HG03442 (cell line): ENCODE data around the gene TBC1D30.
"Not testable (repeated sequence)": the region's sequence is repeated elsewhere in the genome, so short reads cannot be mapped to it uniquely, and the experiment has no call there.

Experiments used
- ATAC-seq: cut with Tn5 transposase; IDR thresholded peaks from one replicate; pipeline ENCODE4 v1.9.1; 2021; ENCODE audit warnings: mild to moderate bottlenecking, moderate library complexity; ENCODE audit not compliant: unreplicated experiment

The TBC1D30 gene, protein sequence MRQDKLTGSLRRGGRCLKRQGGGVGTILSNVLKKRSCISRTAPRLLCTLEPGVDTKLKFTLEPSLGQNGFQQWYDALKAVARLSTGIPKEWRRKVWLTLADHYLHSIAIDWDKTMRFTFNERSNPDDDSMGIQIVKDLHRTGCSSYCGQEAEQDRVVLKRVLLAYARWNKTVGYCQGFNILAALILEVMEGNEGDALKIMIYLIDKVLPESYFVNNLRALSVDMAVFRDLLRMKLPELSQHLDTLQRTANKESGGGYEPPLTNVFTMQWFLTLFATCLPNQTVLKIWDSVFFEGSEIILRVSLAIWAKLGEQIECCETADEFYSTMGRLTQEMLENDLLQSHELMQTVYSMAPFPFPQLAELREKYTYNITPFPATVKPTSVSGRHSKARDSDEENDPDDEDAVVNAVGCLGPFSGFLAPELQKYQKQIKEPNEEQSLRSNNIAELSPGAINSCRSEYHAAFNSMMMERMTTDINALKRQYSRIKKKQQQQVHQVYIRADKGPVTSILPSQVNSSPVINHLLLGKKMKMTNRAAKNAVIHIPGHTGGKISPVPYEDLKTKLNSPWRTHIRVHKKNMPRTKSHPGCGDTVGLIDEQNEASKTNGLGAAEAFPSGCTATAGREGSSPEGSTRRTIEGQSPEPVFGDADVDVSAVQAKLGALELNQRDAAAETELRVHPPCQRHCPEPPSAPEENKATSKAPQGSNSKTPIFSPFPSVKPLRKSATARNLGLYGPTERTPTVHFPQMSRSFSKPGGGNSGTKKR

GRCh38 chr12:64824500-64825142, at the start of gene TBC1D30:
Gene TBC1D30, plus strand, starts transcription at chr12:64824647. Its CDS starts 233 bp downstream, at chr12:64824880.
- peak; percentile 57 for ATAC-seq

DNA sequence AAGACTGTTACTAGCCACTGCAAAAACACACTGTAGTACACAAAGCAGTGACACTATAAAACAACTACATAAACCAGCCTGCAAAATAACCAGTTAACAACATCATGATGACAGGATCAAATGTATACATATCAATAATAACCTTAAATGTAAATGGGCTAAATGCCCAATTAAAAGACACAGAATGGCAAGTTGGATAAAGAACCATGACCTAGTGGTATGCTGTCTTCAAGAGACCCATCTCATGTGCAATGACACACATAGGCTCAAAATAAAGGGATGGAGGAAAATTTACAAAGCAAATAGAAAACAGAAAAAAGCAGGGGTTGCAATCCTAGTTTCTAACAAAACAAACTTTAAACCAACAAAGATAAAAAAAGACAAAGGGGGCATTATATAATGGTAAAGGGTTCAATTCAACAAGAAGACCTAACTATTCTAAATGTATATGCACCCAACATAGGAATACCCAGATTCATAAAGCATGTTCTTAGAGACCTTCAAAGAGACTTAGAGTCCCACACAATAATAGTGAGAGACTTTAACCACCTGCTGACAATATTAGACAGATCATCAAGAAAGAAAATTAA, 49.2 kb upstream of the TBC1D30 start:
- not testable (repeated sequence) for ATAC-seq

GRCh38 chr12:64779354-64779974, 45.0 kb upstream of the TBC1D30 start:
- ATAC-seq: no peak

DNA sequence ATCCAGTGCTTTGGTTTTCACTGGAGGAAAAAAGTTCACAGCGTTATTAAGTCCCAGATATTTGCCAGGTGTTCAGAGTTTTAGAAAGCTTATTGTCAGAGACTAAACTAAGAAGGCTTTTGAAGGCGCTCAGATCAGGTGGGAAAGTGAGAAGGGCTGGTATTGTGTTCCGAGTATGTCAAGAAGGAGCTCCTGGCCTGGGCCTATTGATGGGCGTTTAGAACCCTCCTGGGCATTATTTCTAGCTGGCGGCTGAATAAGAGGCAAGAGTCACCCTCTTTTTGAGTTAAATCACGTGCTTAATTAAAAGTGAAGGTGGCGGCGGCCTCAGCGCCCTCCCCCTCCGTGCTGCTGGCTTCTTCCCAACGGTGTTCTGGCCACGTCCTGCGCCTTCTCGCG, 44.3 kb upstream of the TBC1D30 start:
- no peak for ATAC-seq

DNA sequence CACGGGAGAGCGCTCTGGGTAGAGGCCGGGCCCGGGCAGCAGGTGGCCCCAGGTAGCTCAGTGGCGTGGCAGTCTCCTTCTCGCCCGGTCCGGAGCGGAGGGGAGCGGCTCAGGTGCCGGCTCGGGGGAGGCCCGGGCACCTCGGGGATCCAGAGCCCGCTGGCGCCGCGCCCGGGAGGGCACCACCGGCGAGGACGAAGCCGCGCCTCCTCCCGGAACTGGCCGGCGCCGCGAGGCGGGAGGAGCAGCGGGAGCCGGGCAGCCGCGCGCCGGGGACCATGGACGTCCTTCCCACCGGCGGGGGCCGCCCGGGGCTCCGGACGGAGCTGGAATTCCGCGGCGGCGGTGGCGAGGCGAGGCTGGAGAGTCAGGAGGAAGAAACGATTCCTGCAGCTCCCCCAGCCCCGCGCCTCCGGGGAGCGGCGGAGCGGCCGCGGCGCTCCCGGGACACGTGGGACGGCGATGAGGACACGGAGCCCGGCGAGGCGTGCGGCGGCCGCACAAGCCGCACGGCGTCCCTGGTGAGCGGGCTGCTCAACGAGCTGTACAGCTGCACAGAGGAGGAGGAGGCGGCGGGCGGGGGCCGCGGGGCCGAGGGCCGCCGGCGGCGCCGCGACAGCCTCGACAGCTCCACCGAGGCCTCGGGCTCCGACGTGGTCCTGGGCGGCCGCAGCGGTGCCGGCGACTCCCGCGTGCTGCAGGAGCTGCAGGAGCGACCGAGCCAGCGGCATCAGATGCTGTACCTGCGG, 43.7 kb upstream of the TBC1D30 start:
- ATAC-seq: peak; percentile 50

- peak; percentile 13 for ATAC-seq
Measured at GRCh38 chr12:64781280-64782190, 42.9 kb upstream of the TBC1D30 start.

DNA sequence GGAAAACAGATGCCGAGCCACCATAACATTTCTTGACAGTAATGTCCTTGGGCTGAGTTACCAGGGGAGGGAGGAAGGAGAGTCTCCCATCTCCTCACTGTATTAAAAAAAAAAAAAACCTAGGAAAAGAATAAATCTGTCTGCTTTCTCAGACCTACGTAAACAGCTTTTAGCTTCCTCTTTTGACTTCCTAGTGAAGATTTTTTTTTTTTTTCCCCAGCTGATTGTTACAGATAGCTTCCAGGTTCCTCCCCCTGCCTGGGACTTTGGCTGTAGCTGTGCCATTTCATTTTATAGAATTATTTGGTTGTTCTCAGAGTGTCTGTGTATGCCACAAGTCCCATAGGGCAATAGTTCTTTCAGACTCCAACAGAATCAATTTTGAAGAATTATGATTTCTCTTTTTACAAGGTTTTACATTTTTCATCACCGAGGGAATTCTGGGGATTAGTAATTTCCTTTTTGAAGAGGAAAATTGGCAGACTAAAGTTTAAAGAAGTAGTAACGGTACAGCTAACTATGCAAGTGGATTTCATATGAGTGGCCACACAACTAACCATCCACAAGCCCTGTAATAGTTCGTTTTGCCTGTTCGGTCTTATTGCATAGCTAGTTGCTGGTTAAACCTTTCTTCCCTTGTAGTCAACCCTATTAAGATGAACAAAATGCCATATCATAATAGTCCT, 42.1 kb upstream of the TBC1D30 start:
- ATAC-seq: no peak

GRCh38 chr12:64785838-64786237, 38.6 kb upstream of the TBC1D30 start:
- no peak for ATAC-seq

DNA sequence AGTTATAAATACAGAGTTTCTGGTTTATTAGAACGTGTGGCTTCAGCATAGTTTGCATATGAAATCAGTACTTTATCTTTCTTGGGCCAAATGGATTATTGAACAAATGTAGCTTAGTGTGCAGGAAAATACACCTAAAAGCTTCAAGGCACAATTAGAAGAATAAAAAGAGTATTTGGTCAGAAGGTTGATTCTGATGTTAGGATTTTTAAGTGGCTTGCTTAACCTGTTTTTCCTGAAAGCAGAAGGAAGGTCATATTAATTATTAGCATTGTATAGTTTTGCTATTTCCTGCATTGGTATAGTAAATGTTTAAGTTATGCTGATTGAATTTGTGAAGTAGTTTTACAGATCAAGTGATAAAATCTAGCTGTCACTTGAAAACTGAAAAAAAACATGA, 34.3 kb upstream of the TBC1D30 start:
- ATAC-seq: no peak

GRCh38 chr12:64791036-64791435, 33.4 kb upstream of the TBC1D30 start:
- no peak for ATAC-seq

DNA sequence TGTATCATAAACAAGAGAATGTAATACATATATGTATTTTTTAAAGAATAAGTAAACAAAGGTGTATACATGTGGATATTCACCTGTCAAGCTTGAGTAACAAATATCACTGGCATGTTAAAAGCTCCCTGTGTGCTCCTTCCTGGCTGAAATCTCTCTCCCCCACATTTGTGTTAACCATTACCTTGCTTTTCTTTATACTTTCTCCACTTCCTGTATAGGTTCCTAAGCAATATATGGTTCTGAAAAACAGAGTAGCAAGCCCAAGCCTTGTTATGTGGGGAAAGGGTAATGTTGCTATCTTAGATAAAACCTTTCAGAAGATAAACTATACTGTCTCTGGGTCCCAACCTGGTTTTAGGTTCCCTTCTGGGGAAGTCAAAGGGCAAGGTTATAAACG, 32.3 kb upstream of the TBC1D30 start:
- ATAC-seq: no peak

- ATAC-seq: no peak
Measured at GRCh38 chr12:64793610-64794009, 30.8 kb upstream of the TBC1D30 start.

GRCh38 chr12:64794305-64794704, 30.1 kb upstream of the TBC1D30 start:
- ATAC-seq: no peak

GRCh38 chr12:64796205-64796845, 28.1 kb upstream of the TBC1D30 start:
- ATAC-seq: peak; percentile 76

DNA sequence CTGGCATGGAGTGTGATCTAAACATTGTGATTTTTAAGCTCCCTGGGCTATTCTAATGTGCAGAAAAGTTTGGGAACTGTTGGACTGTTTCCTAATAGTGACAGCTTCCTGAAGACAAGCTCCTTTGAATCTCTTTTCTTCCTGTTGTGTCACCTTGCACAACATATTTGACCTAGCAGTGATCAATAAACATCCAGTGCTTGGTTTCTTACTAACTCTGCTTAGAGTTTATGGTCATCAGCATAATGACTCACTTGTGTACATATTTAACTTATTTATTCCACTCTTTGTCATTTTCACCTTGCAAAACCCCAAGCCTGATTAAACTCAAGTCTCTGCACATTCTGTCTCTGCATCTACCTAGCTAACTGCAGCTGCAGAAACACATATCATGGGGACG, 27.3 kb upstream of the TBC1D30 start:
- no peak for ATAC-seq

GRCh38 chr12:64798165-64798564, 26.3 kb upstream of the TBC1D30 start:
- ATAC-seq: no peak

GRCh38 chr12:64800640-64801039, 23.8 kb upstream of the TBC1D30 start:
- ATAC-seq: peak; percentile 53

- no peak for ATAC-seq
Measured at GRCh38 chr12:64801381-64801780, 23.1 kb upstream of the TBC1D30 start.
